DND-41 (cell line): ENCODE data around the gene RAB6A.

Experiments
- EZH2 ChIP-seq: IDR thresholded peaks from 3 replicates; pipeline ENCODE4 v1.6.1; 2012; ENCODE audit warnings: borderline replicate concordance, low read depth, mild to moderate bottlenecking, moderate library complexity, low read length, inconsistent platforms; ENCODE audit not compliant: severe bottlenecking
- TF ChIP-seq, protein P1 (sequence below): IDR thresholded peaks from 2 replicates; pipeline ENCODE4 v1.5.1; 2012; ENCODE audit warnings: borderline replicate concordance, low read length, moderate library complexity, mild to moderate bottlenecking; ENCODE audit not compliant: poor library complexity, severe bottlenecking; ENCODE audit errors: extremely low read depth

DNA sequence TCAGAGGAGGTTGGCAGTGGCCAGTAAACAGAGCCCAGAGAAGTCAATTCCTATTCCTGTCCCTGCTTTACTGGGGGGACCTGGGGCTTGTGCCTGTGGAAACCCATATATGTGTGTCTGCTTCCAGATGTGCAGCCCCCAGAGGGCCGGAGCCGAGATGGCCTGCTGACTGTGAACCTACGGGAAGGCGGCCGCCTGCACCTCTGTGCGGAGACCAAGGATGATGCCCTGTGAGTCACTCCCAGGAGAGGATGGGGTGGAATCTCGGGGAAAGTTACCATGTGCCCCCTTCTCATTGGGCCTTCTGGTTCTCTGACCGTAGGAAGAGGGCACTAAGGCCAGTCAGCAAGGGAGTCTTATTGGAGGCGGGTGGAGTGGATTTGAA lies 109.2 kb downstream of the RAB6A start:
- TF ChIP-seq, protein P1, sequence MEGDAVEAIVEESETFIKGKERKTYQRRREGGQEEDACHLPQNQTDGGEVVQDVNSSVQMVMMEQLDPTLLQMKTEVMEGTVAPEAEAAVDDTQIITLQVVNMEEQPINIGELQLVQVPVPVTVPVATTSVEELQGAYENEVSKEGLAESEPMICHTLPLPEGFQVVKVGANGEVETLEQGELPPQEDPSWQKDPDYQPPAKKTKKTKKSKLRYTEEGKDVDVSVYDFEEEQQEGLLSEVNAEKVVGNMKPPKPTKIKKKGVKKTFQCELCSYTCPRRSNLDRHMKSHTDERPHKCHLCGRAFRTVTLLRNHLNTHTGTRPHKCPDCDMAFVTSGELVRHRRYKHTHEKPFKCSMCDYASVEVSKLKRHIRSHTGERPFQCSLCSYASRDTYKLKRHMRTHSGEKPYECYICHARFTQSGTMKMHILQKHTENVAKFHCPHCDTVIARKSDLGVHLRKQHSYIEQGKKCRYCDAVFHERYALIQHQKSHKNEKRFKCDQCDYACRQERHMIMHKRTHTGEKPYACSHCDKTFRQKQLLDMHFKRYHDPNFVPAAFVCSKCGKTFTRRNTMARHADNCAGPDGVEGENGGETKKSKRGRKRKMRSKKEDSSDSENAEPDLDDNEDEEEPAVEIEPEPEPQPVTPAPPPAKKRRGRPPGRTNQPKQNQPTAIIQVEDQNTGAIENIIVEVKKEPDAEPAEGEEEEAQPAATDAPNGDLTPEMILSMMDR: no peak
- TF ChIP-seq EZH2: no peak
